GM11168 (cell line): ENCODE results near the gene RPIA.

ENCODE experiments used
- in situ Hi-C: fragments of 300-500 bp; cut with MboI; formaldehyde crosslinking; loops from one replicate; pipeline ENCODE4 v1.12.0; 2022; ENCODE audit warnings: low sequenced_read_pairs; ENCODE audit not compliant: unreplicated experiment

RPIA gene

GRCh38 chr2:88683160-88684021 is 8.1 kb upstream of the RPIA start:
- in situ Hi-C loops: no loop called here

GRCh38 chr2:88684519-88684918 is 7.0 kb upstream of the RPIA start:
- in situ Hi-C loops: no loop called here

- in situ Hi-C loops: no loop called here
Observed at GRCh38 chr2:88686320-88686719, 5.2 kb upstream of the RPIA start.

- in situ Hi-C loops: no loop called here
Observed at GRCh38 chr2:88687384-88687783, 4.1 kb upstream of the RPIA start.

GRCh38 chr2:88690591-88691338 is 708 bp upstream of the RPIA start:
- in situ Hi-C loops: no loop called here

GRCh38 chr2:88692187-88692586 is 714 bp downstream of the RPIA start:
- in situ Hi-C loops: no loop called here

- in situ Hi-C loops: no loop called here
Observed at GRCh38 chr2:88693911-88694414, 2.5 kb downstream of the RPIA start.

- in situ Hi-C loops: no loop called here
Observed at GRCh38 chr2:88696611-88697010, 5.1 kb downstream of the RPIA start.

GRCh38 chr2:88697370-88698026 is 6.0 kb downstream of the RPIA start:
- in situ Hi-C loops: no loop called here

GRCh38 chr2:88698027-88698413 is 6.5 kb downstream of the RPIA start:
- in situ Hi-C loops: no loop called here

GRCh38 chr2:88698498-88699233 is 7.2 kb downstream of the RPIA start:
- in situ Hi-C loops: no loop called here

- in situ Hi-C loops: no loop called here
Observed at GRCh38 chr2:88707003-88707402, 15.5 kb downstream of the RPIA start.

- in situ Hi-C loops: no loop called here
Observed at GRCh38 chr2:88709181-88709631, 17.7 kb downstream of the RPIA start.

- in situ Hi-C loops: no loop called here
Observed at GRCh38 chr2:88711289-88711688, 19.8 kb downstream of the RPIA start.

- in situ Hi-C loops: no loop called here
Observed at GRCh38 chr2:88711897-88712296, 20.4 kb downstream of the RPIA start.

GRCh38 chr2:88713408-88713807 is 21.9 kb downstream of the RPIA start:
- in situ Hi-C loops: no loop called here

GRCh38 chr2:88714667-88715066 is 23.2 kb downstream of the RPIA start:
- in situ Hi-C loops: no loop called here

- in situ Hi-C loops: no loop called here
Observed at GRCh38 chr2:88720399-88720798, 28.9 kb downstream of the RPIA start.

- in situ Hi-C loops: no loop called here
Observed at GRCh38 chr2:88721268-88721667, 29.8 kb downstream of the RPIA start.
